ENCODE data around the gene LTBP1. TPM values are rescaled to one million over a fixed set of nuclear protein-coding genes. Genes with fewer than 3 reads are reported as not detected.

The LTBP1 gene
- total RNA-seq, 1 donor from 2014 or later, result 43.9 TPM

GRCh38 chr2:32922501-32922900 is 24.3 kb upstream of the LTBP1 start:
- no peak for TF ChIP-seq CTCF (conservative IDR thresholded peaks at IDR 0.05; ENCODE audit: low read depth, low read length)
- H3K4me3 ChIP-seq (ENCODE audit: low read depth, low read length), result no peak overlapping the region
- DNase-seq (ENCODE audit: low read depth), result no peak

GRCh38 chr2:32923109-32923508 is 23.6 kb upstream of the LTBP1 start:
- no peak overlapping the region for H3K4me3 ChIP-seq (ENCODE audit: low read depth, low read length)
- no peak for TF ChIP-seq CTCF (conservative IDR thresholded peaks at IDR 0.05; ENCODE audit: low read depth, low read length)
- DNase-seq (ENCODE audit: low read depth), result no peak

GRCh38 chr2:32925283-32925815 is 21.4 kb upstream of the LTBP1 start:
- no peak overlapping the region for H3K4me3 ChIP-seq (ENCODE audit: low read depth, low read length)
- DNase-seq (ENCODE audit: low read depth), result no peak
- no peak for TF ChIP-seq CTCF (conservative IDR thresholded peaks at IDR 0.05; ENCODE audit: low read depth, low read length)

- H3K4me3 ChIP-seq (ENCODE audit: low read depth, low read length), result no peak overlapping the region
- DNase-seq (ENCODE audit: low read depth), result no peak
- no peak for TF ChIP-seq CTCF (conservative IDR thresholded peaks at IDR 0.05; ENCODE audit: low read depth, low read length)
Measured at GRCh38 chr2:32925976-32926707, 20.6 kb upstream of the LTBP1 start.

- no peak overlapping the region for H3K4me3 ChIP-seq (ENCODE audit: low read depth, low read length)
- no peak for TF ChIP-seq CTCF (conservative IDR thresholded peaks at IDR 0.05; ENCODE audit: low read depth, low read length)
- DNase-seq (ENCODE audit: low read depth), result no peak
Measured at GRCh38 chr2:32926708-32927084, 20.1 kb upstream of the LTBP1 start.

- TF ChIP-seq CTCF (conservative IDR thresholded peaks at IDR 0.05; ENCODE audit: low read depth, low read length), result no peak
- DNase-seq (ENCODE audit: low read depth), result no peak
- no peak overlapping the region for H3K4me3 ChIP-seq (ENCODE audit: low read depth, low read length)
Measured at GRCh38 chr2:32930436-32930835, 16.3 kb upstream of the LTBP1 start.

- DNase-seq (ENCODE audit: low read depth), result no peak
- TF ChIP-seq CTCF (conservative IDR thresholded peaks at IDR 0.05; ENCODE audit: low read depth, low read length), result no peak
- H3K4me3 ChIP-seq (ENCODE audit: low read depth, low read length), result no peak overlapping the region
Measured at GRCh38 chr2:32931519-32931918, 15.2 kb upstream of the LTBP1 start.
